Mesenchymal stem cell (in vitro differentiated cells and primary cell): Measurements from ENCODE around the gene EXOC6B.

Source experiments
- DNase-seq: peaks from one replicate; pipeline ENCODE4 v3.0.0-alpha.2; 2013
- H2AFZ ChIP-seq: one replicate; pipeline ENCODE4 v1.6.1; 2013; ENCODE audit warnings: low read depth, mild to moderate bottlenecking, control low read depth, inconsistent platforms, low read length, moderate library complexity
- H2AK5ac ChIP-seq: 2 replicates; pipeline ENCODE4 v1.6.1; 2013; ENCODE audit warnings: low read length, moderate library complexity, mild to moderate bottlenecking, inconsistent platforms; ENCODE audit not compliant: severe bottlenecking
- H2BK120ac ChIP-seq: one replicate; pipeline ENCODE4 v1.6.1; 2013; ENCODE audit warnings: low read depth, mild to moderate bottlenecking, inconsistent platforms, low read length, moderate library complexity
- H2BK12ac ChIP-seq, 2 experiments: one replicate each; pipeline ENCODE4 v1.6.1; 2013; ENCODE audit warnings: inconsistent platforms in 2 of 2, low read length in 2 of 2, mild to moderate bottlenecking in 2 of 2, moderate library complexity in 2 of 2, control low read depth in 1 of 2
- H2BK15ac ChIP-seq: one replicate; pipeline ENCODE4 v1.6.1; 2013; ENCODE audit warnings: mild to moderate bottlenecking, low read depth, inconsistent platforms; ENCODE audit not compliant: poor library complexity, severe bottlenecking
- H2BK5ac ChIP-seq: 2 replicates; pipeline ENCODE4 v1.6.1; 2013; ENCODE audit warnings: low read depth, mild to moderate bottlenecking, low read length, control low read depth, inconsistent platforms; ENCODE audit not compliant: poor library complexity, severe bottlenecking
- H3K14ac ChIP-seq, 2 experiments: one replicate each; pipeline ENCODE4 v1.6.1; 2013; ENCODE audit warnings: inconsistent platforms in 2 of 2, low read length in 2 of 2, control low read depth in 1 of 2, mild to moderate bottlenecking in 1 of 2, moderate library complexity in 1 of 2
- H3K18ac ChIP-seq, 2 experiments: one replicate each; pipeline ENCODE4 v1.6.1; 2013; ENCODE audit warnings: inconsistent platforms in 2 of 2, low read length in 2 of 2, control low read depth in 1 of 2, low read depth in 1 of 2, mild to moderate bottlenecking in 1 of 2
- H3K23ac ChIP-seq, 2 experiments: one replicate each; pipeline ENCODE4 v1.6.1; 2013; ENCODE audit warnings: inconsistent platforms in 2 of 2, low read length in 2 of 2, mild to moderate bottlenecking in 2 of 2, moderate library complexity in 2 of 2, control low read depth in 1 of 2
- H3K27ac ChIP-seq: 2 replicates; pipeline ENCODE4 v1.5.1; 2013; ENCODE audit warnings: mild to moderate bottlenecking, moderate library complexity, low read length, control low read depth, inconsistent platforms; ENCODE audit not compliant: poor library complexity, severe bottlenecking
- H3K27me3 ChIP-seq, 2 experiments: 2 replicates each; pipeline versions ENCODE4 v1.6.1 to v1.7.0; 2013; ENCODE audit warnings: low read length in 2 of 2, mild to moderate bottlenecking in 2 of 2, moderate library complexity in 2 of 2, control low read depth in 1 of 2, inconsistent platforms in 1 of 2; ENCODE audit not compliant: control insufficient read depth in 1 of 2, insufficient read depth in 1 of 2
- H3K36me3 ChIP-seq, 2 experiments: 2 replicates each; pipeline versions ENCODE4 v1.6.1 to v1.7.0; 2013; ENCODE audit warnings: low read length in 2 of 2, control low read depth in 1 of 2, inconsistent platforms in 1 of 2, low read depth in 1 of 2, mild to moderate bottlenecking in 1 of 2; ENCODE audit not compliant: insufficient read depth in 2 of 2, control insufficient read depth in 1 of 2
- H3K4ac ChIP-seq, 2 experiments: one replicate each; pipeline ENCODE4 v1.6.1; 2013; ENCODE audit warnings: inconsistent platforms in 2 of 2, low read length in 2 of 2, mild to moderate bottlenecking in 2 of 2, moderate library complexity in 2 of 2, control low read depth in 1 of 2, low read depth in 1 of 2
- H3K4me1 ChIP-seq: 2 replicates; pipeline ENCODE4 v1.6.1; 2013; ENCODE audit warnings: low read depth, low read length, control low read depth; ENCODE audit not compliant: control insufficient read depth, insufficient read depth
- H3K4me2 ChIP-seq: 2 replicates; pipeline ENCODE4 v1.6.1; 2013; ENCODE audit warnings: low read length, mild to moderate bottlenecking, inconsistent platforms; ENCODE audit not compliant: poor library complexity, severe bottlenecking
- H3K4me3 ChIP-seq, 2 experiments: 2 replicates each; pipeline versions ENCODE4 v1.5.1 to v1.7.0; 2013; ENCODE audit warnings: low read length in 2 of 2, mild to moderate bottlenecking in 2 of 2, control low read depth in 1 of 2, low read depth in 1 of 2; ENCODE audit not compliant: insufficient read depth in 1 of 2
- H3K79me1 ChIP-seq: replicated peaks from 2 replicates; pipeline ENCODE4 v1.6.1; 2013; ENCODE audit warnings: mild to moderate bottlenecking, control low read depth, low read length, inconsistent platforms; ENCODE audit not compliant: poor library complexity, severe bottlenecking
- H3K9ac ChIP-seq: 2 replicates; pipeline ENCODE4 v1.7.0; 2013; ENCODE audit warnings: mild to moderate bottlenecking, low read length, moderate library complexity
- H3K9me3 ChIP-seq: 2 replicates; pipeline ENCODE4 v1.7.0; 2013; ENCODE audit warnings: mild to moderate bottlenecking, low read length; ENCODE audit not compliant: control insufficient read depth
- H4K8ac ChIP-seq: one replicate; pipeline ENCODE4 v1.6.1; 2013; ENCODE audit warnings: inconsistent platforms, mild to moderate bottlenecking, low read length, moderate library complexity
- H4K91ac ChIP-seq: one replicate; pipeline ENCODE4 v1.6.1; 2013; ENCODE audit warnings: mild to moderate bottlenecking, low read length, inconsistent platforms
- WGBS: methylation state at CpG from one replicate; pipeline ENCODE4 v1.1.7; 2013; ENCODE audit warnings: mixed read lengths; 5-methylcytosine and 5-hydroxymethylcytosine counted together

EXOC6B gene

DNA sequence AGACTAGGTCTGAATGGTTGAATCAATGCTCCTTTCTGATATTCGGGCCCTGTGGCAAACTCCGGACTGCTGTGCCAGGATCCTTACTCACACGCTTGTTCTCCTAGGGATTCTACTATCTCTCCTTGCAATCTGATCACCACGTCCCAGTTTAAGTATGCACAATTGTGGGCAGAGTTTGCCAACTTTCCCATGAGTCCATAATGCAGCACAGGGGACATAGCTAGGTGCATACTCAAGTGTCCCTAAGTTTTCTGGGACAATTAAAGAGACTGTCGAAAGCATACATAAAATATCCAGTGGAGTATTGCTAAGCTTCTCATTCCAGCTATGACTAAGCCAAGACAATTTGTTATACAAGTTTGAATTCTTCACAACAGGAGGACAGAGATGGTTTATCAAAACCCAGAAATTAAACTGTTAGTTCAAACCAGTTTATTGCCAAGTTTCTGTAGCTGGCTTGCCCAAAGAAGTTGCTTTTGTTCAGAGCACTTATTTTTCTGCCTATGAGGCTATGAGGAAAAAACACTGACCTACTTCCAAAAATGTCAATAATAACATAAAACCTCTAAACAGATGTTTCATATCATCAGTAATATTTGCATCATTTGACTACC lies 136.1 kb downstream of the EXOC6B start:
- WGBS = 94% methylated on average over 5 of the region's 5 CpGs
- H3K23ac ChIP-seq = no peak overlapping the region

GRCh38 chr2:72685638-72686213 lies 140.1 kb downstream of the EXOC6B start:
- no peak overlapping the region for H3K18ac ChIP-seq
- H2BK15ac ChIP-seq = no peak overlapping the region
- H2BK120ac ChIP-seq = no peak overlapping the region
- no peak overlapping the region for H3K4ac ChIP-seq
- no peak overlapping the region for H3K27ac ChIP-seq
- peaks cover 4% of the 10 kb centered on the region for H3K79me1 ChIP-seq
- H3K4me3 ChIP-seq = no peak overlapping the region
- H3K4me1 ChIP-seq = no peaks in the 10 kb centered on the region
- H3K4me2 ChIP-seq = no peak overlapping the region
- no peak overlapping the region for H2AK5ac ChIP-seq
- no peak overlapping the region for H3K14ac ChIP-seq
- 29% methylated on average over 1 of the region's 3 CpGs for WGBS
- no peak overlapping the region for H4K8ac ChIP-seq
- H4K91ac ChIP-seq = no peak overlapping the region
- peaks cover 0 to 8% of the 10 kb centered on the region in 2 experiments for H3K36me3 ChIP-seq
- no peaks in the 10 kb centered on the region for H3K9me3 ChIP-seq
- H3K9ac ChIP-seq = no peak overlapping the region
- no peak for DNase-seq
- no peaks in the 10 kb centered on the region for H3K27me3 ChIP-seq
- H2BK5ac ChIP-seq = no peak overlapping the region
- H2AFZ ChIP-seq = no peak overlapping the region
- H3K23ac ChIP-seq = no peak overlapping the region
- H2BK12ac ChIP-seq = no peak overlapping the region

More for the DNA sequence above, 136.1 kb downstream of the EXOC6B start:
- no peak overlapping the region for H2BK120ac ChIP-seq
- no peak overlapping the region for H3K27ac ChIP-seq
- H3K79me1 ChIP-seq = peaks cover 4% of the 10 kb centered on the region
- no peak overlapping the region for H3K4me3 ChIP-seq
- H3K4ac ChIP-seq = no peak overlapping the region
- no peaks in the 10 kb centered on the region for H3K27me3 ChIP-seq
- no peak overlapping the region for H3K18ac ChIP-seq
- H2BK12ac ChIP-seq = no peak overlapping the region
- no peak overlapping the region for H2BK15ac ChIP-seq
- H2AFZ ChIP-seq = no peak overlapping the region
- H3K4me2 ChIP-seq = no peak overlapping the region
- no peak overlapping the region for H2BK5ac ChIP-seq
- H3K14ac ChIP-seq = no peak overlapping the region
- H3K9ac ChIP-seq = peak overlapping the region; percentile 18
- H3K4me1 ChIP-seq = no peaks in the 10 kb centered on the region
- H2AK5ac ChIP-seq = no peak overlapping the region
- H3K36me3 ChIP-seq = peaks cover 0 to 8% of the 10 kb centered on the region in 2 experiments
- no peak for DNase-seq
- no peak overlapping the region for H4K91ac ChIP-seq
- H4K8ac ChIP-seq = no peak overlapping the region
- no peaks in the 10 kb centered on the region for H3K9me3 ChIP-seq

DNA sequence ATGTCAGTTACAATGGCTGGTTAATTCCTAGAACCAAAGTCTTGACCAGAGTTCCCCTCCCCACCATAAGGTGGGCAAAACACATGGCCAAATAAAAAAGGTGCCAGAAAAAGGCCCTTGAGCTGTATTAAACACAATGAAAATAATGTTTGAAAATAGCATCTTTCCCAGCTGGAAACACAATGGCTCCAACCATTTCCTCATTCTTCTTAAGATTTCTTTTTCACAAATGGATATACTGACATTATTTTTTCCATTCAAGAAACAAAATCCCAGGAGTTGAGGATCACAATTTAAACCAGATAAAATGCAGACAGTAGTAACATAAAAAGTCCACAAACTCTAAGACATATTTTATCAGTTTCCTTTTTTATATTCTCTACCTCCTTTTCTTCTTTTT lies 143.8 kb downstream of the EXOC6B start:
- Histone ChIP-seq H3K27ac (no peak overlapping the region), H3K4me2 (no peak overlapping the region), H3K4ac (no peak overlapping the region), H2AK5ac (no peak overlapping the region), H3K27me3 (no peaks in the 10 kb centered on the region), H4K8ac (no peak overlapping the region), H2BK5ac (no peak overlapping the region), H3K14ac (no peak overlapping the region), H3K23ac (no peak overlapping the region), H3K18ac (no peak overlapping the region), H2BK120ac (no peak overlapping the region), H3K9ac (no peak overlapping the region), H3K9me3 (no peaks in the 10 kb centered on the region), H2BK15ac (no peak overlapping the region), H4K91ac (no peak overlapping the region), H3K4me3 (no peak overlapping the region), H2AFZ (no peak overlapping the region), H3K36me3 (peaks cover 0 to 8% of the 10 kb centered on the region in 2 experiments), H3K4me1 (peaks cover 5% of the 10 kb centered on the region), H3K79me1 (peaks cover 4% of the 10 kb centered on the region), H2BK12ac (no peak overlapping the region)
- no peak for DNase-seq

GRCh38 chr2:72681016-72681995 lies 144.5 kb downstream of the EXOC6B start:
- Histone ChIP-seq H3K14ac (no peak overlapping the region), H4K91ac (no peak overlapping the region)
- 83% methylated on average over 1 of the region's 3 CpGs for WGBS

More at GRCh38 chr2:72681016-72681995, 144.5 kb downstream of the EXOC6B start:
- H3K4me2 ChIP-seq = no peak overlapping the region
- H3K4me3 ChIP-seq = no peak overlapping the region
- H2AFZ ChIP-seq = no peak overlapping the region
- no peak overlapping the region for H2BK5ac ChIP-seq
- H4K8ac ChIP-seq = no peak overlapping the region
- H3K79me1 ChIP-seq = peaks cover 4% of the 10 kb centered on the region
- H2BK120ac ChIP-seq = no peak overlapping the region
- no peak overlapping the region for H3K9ac ChIP-seq
- peaks cover 0 to 8% of the 10 kb centered on the region in 2 experiments for H3K36me3 ChIP-seq
- H3K4ac ChIP-seq = no peak overlapping the region
- no peak overlapping the region for H3K27ac ChIP-seq
- no peak for DNase-seq
- no peak overlapping the region for H2BK12ac ChIP-seq
- H2AK5ac ChIP-seq = no peak overlapping the region
- no peak overlapping the region for H3K18ac ChIP-seq
- H3K9me3 ChIP-seq = no peaks in the 10 kb centered on the region
- no peak overlapping the region for H3K23ac ChIP-seq
- peaks cover 5% of the 10 kb centered on the region for H3K4me1 ChIP-seq
- no peak overlapping the region for H2BK15ac ChIP-seq
- no peaks in the 10 kb centered on the region for H3K27me3 ChIP-seq
